ENCODE data around the gene CREBBP.

Gene CREBBP

GRCh38 chr16:3882531-3882930, 2.0 kb upstream of the CREBBP start:
- intact Hi-C loops (cut with DNase I), result no loop called here
- DNase-seq, result no peak

GRCh38 chr16:3881499-3881990, 1.0 kb upstream of the CREBBP start:
- DNase-seq, result peak in 5 of 42 donors; percentile 8 to 47 (median 18)
- intact Hi-C loops (cut with DNase I), result no loop called here

GRCh38 chr16:3879887-3880564, 487 bp downstream of the CREBBP start:
- DNase-seq, result peak in 41 of 42 donors; percentile 36 to 89 (median 77)
- intact Hi-C loops (cut with DNase I), result loop anchor here (5.0 to 10.0 kb wide), 2 partner anchors 115 to 188 kb away; no protein-coding TSS in a partner anchor

- intact Hi-C loops (cut with DNase I), result loop anchor here (5.0 to 10.0 kb wide), 2 partner anchors 115 to 187 kb away; no protein-coding TSS in a partner anchor
- peak in 22 of 42 donors; percentile 11 to 64 (median 28) for DNase-seq
Measured at GRCh38 chr16:3879258-3879886, 1.1 kb downstream of the CREBBP start.

- intact Hi-C loops (cut with DNase I), result loop anchor here (5.0 to 10.0 kb wide), 2 partner anchors 114 to 186 kb away; no protein-coding TSS in a partner anchor
- DNase-seq, result peak in 8 of 42 donors; percentile 20 to 50 (median 36)
Measured at GRCh38 chr16:3878610-3879009, 1.9 kb downstream of the CREBBP start.

- intact Hi-C loops (cut with DNase I), result loop anchor here (5.0 to 10.0 kb wide), 2 partner anchors 112 to 184 kb away; no protein-coding TSS in a partner anchor
- no peak for DNase-seq
Measured at GRCh38 chr16:3876695-3877094, 3.8 kb downstream of the CREBBP start.

- intact Hi-C loops (cut with DNase I), result loop anchor here (5.0 to 10.0 kb wide), 2 partner anchors 111 to 184 kb away; no protein-coding TSS in a partner anchor
- DNase-seq, result no peak
Measured at GRCh38 chr16:3876160-3876559, 4.4 kb downstream of the CREBBP start.

GRCh38 chr16:3874794-3875692, 5.5 kb downstream of the CREBBP start:
- no peak for DNase-seq
- intact Hi-C loops (cut with DNase I), result loop anchor here (5.0 to 10.0 kb wide), 2 partner anchors 110 to 183 kb away; no protein-coding TSS in a partner anchor

GRCh38 chr16:3874242-3874641, 6.3 kb downstream of the CREBBP start:
- DNase-seq, result no peak
- intact Hi-C loops (cut with DNase I), result loop anchor here (10.0 kb wide), 1 partner anchor 109 kb away; no protein-coding TSS in a partner anchor

- DNase-seq, result no peak
- intact Hi-C loops (cut with DNase I), result loop anchor here (10.0 kb wide), 1 partner anchor 109 kb away; no protein-coding TSS in a partner anchor
Measured at GRCh38 chr16:3873482-3874173, 6.9 kb downstream of the CREBBP start.

- no peak for DNase-seq
- intact Hi-C loops (cut with DNase I), result loop anchor here (10.0 kb wide), 1 partner anchor 108 kb away; no protein-coding TSS in a partner anchor
Measured at GRCh38 chr16:3872216-3872895, 8.2 kb downstream of the CREBBP start.

GRCh38 chr16:3868967-3869366, 11.5 kb downstream of the CREBBP start:
- no peak for DNase-seq
- intact Hi-C loops (cut with DNase I), result no loop called here

- intact Hi-C loops (cut with DNase I), result no loop called here
- no peak for DNase-seq
Measured at GRCh38 chr16:3868556-3868955, 12.0 kb downstream of the CREBBP start.

- DNase-seq, result no peak
- intact Hi-C loops (cut with DNase I), result no loop called here
Measured at GRCh38 chr16:3866703-3867431, 13.6 kb downstream of the CREBBP start.

- intact Hi-C loops (cut with DNase I), result no loop called here
- DNase-seq, result no peak
Measured at GRCh38 chr16:3865241-3865640, 15.3 kb downstream of the CREBBP start.

- intact Hi-C loops (cut with DNase I), result no loop called here
- DNase-seq, result no peak
Measured at GRCh38 chr16:3864562-3864961, 16.0 kb downstream of the CREBBP start.

GRCh38 chr16:3863587-3863986, 16.9 kb downstream of the CREBBP start:
- no peak for DNase-seq
- intact Hi-C loops (cut with DNase I), result no loop called here
